Gastroesophageal sphincter (tissue), 3 donors: Measurements from ENCODE around the gene ASB2.

Source experiments
- CTCF ChIP-seq, 4 experiments: fragments of 200-600 bp in 2 of 4; fragments of 450-650 bp in 2 of 4; sonication (generic) in 1 of 4; IDR thresholded peaks; one replicate each; pipeline ENCODE4 v1.5.1; 2017 to 2019; ENCODE audit warnings: antibody characterized with exemption in 4 of 4, mild to moderate bottlenecking in 2 of 4, moderate library complexity in 2 of 4
- POLR2A ChIP-seq, 2 donors: fragments of 450-650 bp; IDR thresholded peaks; one replicate each; pipeline ENCODE4 v1.6.1; 2017; ENCODE audit warnings: antibody characterized with exemption in 2 of 2, mild to moderate bottlenecking in 2 of 2, moderate library complexity in 1 of 2
- POLR2AphosphoS5 ChIP-seq: sonication (generic); formaldehyde crosslinking; IDR thresholded peaks from one replicate; pipeline ENCODE4 v1.6.1; 2017; ENCODE audit warnings: antibody characterized with exemption

DNA sequence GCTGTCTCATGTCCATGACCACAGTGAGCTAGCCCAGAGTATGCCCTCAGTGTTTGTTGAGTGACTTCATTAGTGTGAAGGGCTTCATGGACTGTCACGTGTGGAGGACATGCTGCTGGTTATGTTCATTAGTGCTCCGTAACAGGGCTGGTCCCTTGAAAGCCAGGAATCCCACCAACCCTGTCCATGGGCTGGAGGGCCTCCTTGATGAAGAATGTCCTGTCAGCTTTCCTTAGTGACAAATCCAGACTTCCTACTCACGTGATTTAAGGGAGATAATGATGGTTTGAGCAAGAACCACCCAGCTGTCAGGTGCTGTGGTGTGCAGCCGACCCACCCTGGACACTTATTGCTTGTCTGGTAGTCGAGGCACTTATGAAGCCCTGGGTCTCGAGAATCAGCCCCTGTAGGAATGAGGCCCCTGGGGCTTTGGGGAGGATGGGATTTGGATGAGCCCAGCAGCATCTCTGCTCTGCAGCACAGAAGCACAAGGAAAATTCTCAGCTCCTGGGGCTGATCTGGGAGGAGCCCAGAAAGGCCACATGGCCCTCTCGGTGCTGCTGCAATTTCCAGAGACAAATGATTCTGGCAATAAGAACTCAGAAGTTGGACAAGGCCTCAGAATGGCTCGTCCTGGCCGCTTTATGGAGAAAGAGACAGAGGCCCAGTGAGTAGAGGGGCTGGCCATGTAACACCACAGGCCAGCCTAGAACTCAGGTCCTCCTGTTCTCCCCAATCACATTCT, 86.5 kb downstream of the ASB2 start:
- no peak for TF ChIP-seq CTCF (IDR thresholded peaks at IDR 0.05)
- TF ChIP-seq POLR2AphosphoS5 = no peak
- no peak for TF ChIP-seq POLR2A (IDR thresholded peaks at IDR 0.05)
